Renal cortical epithelial cell (primary cell): ENCODE measurements around the gene NCK1. TPM values are rescaled to one million over a fixed set of nuclear protein-coding genes. Genes with fewer than 3 reads are reported as not detected.
A peak's percentile ranks its signal among the peaks of the same experiment; 100 is the strongest.
"Not testable (repeated sequence)": the region's sequence is repeated elsewhere in the genome, so short reads cannot be mapped to it uniquely, and the experiment has no call there.

Experiments used
- DNase-seq: peaks from one replicate; pipeline ENCODE4 v3.0.0-alpha.2; 2011; ENCODE audit warnings: low read depth
- total RNA-seq: library from RNA; depleted of rRNA; stranded (reverse); fragments of >200 nt; gene quantifications from 2 replicates; pipeline ENCODE4 v1.2.3, GENCODE V29; 2014

NCK1 gene
- total RNA-seq, 1 donor from 2014 or later, result 58.6 TPM

DNA sequence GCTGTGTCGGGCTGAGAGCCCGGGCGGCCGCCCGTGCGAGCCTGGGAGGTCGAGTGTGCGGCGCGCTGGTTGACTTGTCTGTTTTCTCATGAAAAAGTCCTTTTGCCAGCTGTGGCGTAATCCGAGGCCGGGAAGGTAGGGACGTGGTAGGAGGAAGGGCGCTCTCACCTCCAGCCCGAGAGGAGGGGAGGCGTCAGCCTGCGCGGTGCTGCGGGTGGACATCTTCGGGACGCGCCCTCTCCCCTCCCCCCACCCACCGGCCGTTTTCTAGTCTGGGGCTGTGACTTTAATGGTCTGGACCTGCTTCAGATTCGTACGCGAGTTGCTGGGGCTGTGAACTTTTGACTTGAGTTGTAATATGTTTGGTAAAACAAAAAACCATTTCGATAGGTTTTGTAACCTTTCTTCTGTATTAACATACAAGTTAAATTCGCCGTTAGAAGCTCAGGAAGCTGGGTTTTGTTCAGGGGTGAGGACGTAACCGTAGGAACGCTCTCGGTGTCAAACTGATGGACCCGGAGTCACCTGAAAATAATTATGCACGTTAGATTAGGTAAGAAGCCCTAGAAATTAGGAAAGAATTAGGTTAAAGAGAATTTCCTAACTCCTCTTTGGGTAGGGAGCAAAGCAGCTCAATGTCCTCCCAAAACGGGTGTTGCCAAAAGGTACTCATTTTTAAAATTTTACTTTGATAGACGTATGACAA, 762 bp downstream of the NCK1 start:
- peak; percentile 62 for DNase-seq

DNA sequence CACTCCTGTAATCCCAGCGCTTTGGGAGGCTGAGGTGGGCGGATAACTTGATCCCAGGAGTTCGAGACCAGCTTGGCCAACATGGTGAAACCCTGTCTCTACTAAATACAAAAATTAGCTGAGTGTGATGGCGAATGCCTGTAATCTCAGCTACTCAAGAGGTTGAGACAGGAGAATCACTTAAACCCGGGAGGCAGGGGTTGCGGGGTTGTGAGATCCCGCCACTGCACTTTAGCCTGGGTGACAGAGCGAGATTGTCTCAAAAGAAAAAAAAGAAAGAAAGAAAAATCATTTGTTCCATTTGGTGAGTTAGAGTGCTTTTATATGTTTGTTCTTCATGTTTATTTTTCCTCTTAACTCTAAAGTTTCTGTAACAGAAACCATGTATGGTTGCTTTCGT, 7.3 kb downstream of the NCK1 start:
- DNase-seq, result no peak

DNA sequence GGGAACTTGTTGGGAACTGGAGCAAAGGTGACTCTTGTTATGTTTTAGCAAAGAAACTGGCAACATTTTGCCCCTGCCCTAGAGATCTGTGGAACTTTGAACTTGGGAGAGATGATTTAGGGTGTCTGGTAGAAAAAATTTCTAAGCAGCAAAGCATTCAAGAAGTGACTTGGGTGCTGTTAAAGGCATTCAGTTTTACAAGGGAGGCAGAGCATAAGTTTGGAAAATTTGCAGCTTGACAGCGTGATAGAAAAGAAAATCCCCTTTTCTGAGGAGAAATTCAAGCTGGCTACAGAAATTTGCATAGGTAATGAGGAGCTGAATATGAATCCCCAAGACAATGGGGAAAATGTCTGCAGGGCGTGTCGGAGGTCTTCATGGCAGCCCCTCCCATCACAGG, 10.2 kb downstream of the NCK1 start:
- not testable (repeated sequence) for DNase-seq

DNA sequence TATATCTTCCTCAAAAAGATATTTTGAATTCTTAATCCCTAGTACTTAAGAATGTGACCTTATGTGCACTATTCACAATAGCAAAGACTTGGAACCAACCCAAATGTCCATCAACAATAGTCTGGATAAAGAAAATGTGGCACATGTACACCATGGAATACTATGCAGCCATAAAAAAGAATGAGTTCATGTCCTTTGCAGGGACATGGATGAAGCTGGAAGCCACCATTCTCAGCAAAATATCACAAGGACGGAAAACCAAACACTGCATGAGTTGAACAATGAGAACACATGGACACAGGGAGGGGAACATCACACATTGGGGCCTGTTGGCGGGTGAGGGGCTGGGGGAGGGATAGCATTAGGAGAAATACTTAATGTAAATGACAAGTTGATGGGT, 17.5 kb downstream of the NCK1 start:
- DNase-seq, result not testable (repeated sequence)

DNA sequence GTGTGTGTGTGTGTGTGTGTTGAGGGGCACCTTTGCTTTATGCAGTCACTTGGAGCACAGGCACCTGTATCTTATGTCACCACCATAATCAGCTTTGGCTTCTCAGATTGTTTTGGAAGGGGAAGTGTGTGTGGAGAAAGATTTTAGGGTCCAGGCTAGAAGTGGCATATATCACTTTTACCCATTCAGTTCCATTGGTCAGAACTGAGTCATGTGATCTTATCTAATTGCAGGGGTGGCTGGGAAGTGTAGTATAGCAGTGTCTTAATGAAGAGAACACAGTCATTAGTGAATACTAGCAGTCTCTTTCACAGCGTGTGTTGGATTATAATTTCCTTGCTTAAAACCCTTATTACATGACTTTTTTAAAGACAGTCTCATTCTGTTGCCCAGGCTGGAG, 20.6 kb downstream of the NCK1 start:
- DNase-seq, result no peak

DNA sequence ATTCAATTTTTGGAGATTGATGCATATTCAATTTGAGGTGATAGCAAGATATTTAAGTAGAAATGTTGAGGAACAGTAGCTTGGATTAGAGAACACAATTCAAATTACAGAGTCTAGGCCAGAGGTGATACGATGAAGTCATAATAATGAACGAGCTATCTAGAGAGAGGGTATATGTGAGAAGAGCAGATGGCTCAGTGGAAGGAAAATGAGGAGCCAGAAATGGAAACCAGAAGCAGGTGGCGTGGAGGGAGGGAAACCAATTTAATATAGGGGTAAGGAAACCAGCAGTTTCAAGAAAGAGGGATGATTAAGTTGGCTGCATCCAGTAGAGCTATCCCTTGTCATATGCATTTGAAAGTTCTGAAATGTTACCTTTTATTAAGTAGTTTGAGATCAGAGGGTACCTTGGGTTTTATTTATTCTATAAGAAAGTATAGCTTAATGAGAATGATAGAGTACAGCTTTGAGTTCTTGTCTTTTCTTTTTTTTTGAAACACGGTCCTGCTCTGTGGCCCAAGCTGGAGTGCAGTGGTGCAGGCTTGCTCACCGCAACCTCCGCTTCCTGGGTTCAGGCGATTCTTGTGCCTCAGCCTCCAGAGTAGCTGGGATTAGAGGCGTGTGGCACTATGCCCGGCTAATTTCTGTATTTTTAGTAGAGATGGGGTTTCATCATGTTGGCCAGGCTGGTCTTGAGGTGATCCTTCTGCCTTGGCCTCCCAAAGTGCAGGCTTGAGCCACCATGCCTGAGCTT, 22.1 kb downstream of the NCK1 start:
- DNase-seq, result no peak

DNA sequence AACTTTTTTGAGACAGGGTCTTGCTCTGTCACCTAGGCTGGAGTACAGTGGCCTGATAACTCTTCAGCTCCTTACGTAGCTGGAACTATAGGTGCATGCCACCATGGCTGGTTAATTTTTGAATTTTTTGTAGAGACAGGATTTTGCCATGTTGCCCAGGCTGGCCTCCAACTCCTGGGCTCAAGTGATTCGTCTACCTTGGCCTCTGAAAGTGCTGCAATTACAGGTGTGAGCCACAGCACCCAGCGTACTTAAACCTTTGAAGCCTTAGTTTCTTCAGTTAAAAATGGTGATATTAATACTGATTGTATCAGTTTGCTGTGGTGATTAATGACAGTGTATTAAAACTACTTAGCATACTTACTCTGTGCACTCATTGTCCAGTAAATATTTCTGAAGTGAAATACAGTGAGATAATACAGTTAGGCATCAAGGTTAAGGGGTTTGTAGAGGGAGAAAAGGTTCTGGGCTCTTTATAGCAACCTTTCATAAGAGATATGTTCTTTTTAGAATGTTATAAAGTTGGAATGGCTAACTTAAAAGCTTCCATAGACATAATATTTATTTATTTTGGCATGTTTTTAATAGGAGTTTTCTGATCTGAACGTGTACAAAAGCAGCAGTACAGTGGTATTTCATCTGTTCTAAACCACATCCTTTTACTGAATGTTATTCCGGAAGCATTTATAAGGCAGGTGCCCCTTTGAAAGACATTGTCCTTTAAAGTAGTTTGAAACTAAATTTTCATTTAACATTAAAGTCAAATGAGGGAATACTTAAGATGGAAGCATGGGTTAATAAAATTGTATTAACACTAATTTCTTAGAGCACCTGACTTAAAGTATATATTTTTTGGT, 23.6 kb downstream of the NCK1 start:
- no peak for DNase-seq

DNA sequence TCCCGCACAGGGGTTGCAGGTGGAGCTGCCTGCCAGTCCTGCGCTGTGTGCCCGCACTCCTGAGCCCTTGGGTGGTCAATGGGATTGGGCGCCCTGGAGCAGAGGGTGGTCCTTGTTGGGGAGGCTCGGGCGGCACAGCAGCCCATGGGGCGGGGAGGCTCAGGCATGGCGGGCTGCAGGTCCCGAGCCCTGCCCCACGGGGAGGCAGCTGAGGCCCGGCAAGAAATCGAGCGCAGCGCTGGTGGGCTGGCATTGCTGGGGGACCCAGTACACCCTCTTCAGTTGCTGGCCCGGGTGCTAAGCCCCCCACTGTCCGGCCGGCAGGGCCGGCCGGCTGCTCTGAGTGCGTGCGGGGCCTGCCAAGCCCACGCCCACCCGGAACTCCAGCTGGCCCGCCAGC, 27.9 kb downstream of the NCK1 start:
- DNase-seq, result no peak

DNA sequence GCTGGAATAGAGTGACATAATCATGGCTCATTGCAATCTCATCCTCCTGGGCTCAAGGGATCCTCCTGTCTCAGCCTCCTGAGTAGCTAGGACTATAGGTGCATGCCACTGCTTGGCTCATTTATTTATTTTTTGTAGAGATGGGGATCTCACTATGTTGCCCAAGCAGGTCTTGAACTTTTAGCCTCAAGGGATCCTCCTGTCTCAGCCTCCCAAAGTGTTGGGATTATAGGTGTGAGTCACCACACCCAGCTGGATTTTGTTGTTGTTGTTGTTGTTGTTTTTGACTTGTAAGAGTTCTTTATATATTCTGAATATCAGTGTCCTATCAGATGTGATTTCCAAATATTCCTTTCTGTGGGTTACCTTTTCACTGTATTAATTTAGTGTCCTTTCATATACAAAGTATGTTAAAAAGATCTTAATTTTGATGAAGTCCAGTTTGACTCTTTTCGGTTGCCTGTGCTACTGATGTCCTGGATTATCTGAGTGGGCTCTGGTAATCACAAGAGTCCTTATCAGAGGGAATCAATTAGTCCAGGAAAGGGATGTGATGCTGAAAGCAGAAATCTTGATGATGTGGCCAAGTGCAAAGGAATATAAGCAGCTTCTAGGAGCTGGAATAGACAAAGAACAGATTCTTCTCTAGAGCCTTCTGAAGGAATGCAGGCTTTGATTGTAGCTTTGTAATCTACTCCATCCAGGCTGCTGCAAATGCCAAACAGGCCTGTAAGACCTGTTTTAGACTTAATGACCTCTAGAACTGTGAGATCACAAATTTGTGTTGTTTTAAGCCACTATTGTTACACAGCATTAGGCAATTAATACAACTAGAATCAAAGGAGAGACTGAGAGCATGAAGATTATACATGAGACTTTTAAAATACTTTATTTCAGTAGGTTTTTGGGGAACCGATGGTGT, 30.2 kb downstream of the NCK1 start:
- DNase-seq, result no peak

DNA sequence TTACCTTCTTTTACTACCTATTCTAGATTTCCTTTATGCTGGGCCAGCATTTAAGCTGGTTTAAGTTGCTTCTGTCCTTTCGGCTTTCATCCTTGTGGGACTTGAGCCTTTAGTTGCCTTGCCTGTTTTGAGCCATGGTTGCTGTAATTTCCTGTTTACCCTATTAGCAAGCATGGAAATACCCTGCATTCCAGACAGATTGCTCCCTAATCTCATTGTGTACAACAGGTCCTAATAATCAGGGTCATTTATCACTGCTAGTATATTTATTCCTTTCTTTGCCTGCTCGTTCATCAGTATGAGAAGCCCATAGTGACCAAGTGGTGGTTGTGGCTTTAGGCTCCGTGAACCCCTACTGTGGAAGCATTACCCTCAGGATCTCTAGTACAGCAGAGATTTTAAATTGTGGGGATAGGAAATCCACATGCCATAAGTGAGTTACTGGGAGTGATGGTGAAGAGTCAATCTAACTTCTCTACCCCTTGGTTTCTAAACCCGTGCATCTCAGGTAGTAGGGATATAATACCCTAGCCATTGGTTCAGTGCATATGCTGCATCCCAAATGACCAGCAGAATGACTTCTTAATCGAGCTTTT, 31.9 kb downstream of the NCK1 start:
- peak; percentile 89 for DNase-seq

DNA sequence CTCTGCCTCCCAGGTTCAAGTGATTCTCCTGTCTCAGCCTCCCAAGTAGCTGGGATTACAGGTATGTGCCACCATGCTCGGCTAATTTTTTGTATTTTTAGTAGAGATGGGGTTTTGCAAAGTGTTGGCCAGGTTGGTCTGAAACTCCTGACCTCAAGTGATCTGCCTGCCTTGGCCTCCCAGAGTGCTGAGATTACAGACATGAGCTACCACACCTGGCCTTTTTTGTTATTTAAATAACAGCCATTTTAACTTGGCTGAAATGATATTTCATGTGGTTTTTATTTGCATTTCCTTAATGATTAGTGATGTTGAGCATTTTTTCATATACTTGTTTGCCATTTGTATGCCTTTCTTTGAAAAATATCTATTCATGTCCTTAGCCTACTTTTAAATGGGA, 35.2 kb downstream of the NCK1 start:
- not testable (repeated sequence) for DNase-seq

DNA sequence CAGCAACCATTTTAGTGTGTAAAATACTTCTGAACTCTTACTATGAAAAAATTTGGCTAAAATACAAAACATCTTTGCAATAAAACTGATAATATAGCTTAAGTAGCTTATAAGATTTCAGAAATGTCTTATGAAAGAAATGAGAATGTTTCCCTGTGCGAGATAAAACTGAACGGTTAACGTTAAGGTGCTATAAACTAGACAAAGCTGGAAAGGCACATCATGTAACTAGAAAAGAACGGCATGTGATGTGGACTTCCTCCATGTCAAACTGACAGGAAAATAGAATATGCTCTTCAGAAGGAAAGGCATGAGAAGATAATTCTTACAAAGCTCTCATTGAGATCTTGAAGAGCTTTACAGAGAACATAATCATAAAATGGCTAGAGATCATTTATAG, 36.5 kb downstream of the NCK1 start:
- no peak for DNase-seq

DNA sequence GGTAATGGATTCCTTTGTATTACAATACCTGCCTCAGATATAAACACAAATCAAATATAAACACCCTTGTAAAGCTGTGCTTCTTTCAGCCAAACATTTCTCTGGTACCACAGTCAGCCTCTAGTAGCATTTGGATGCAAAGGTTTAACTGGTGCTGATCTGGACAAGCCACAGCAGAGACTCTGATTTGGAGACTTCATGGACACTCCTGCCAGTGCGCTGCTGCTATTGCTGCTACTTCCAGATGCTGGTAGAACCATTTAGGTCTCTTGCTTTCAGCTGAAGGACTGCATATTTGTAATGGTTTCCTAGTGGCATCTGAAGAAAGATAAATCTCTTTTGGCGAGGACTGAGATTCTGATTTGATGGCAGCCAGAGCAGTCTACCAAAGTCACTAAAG, 36.9 kb downstream of the NCK1 start:
- no peak for DNase-seq

DNA sequence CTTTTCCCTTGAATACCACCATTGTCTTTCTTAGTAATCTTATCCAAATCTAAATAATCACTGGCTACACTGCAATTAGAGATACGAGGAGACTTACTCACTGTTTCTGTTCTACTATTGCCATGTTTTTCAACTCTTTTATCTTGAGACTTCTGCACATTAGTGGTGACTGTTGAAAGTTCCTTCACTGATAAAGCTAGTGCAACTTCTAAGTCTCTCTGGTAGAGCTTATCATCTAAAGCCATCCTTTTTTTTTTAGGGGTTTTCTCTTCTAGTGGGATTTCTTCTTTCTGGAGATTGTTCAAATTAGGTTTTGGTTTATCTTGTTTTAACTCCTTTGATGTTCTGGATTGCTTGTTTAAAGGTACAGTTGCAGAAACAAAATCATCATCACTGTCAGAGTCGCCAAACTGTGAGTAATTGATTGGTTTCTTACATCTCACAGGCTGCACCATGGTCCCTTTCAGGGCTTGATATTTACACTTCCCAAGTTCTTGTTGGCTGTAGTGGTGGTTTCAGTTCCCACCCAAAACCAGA, 37.7 kb downstream of the NCK1 start:
- DNase-seq, result no peak

DNA sequence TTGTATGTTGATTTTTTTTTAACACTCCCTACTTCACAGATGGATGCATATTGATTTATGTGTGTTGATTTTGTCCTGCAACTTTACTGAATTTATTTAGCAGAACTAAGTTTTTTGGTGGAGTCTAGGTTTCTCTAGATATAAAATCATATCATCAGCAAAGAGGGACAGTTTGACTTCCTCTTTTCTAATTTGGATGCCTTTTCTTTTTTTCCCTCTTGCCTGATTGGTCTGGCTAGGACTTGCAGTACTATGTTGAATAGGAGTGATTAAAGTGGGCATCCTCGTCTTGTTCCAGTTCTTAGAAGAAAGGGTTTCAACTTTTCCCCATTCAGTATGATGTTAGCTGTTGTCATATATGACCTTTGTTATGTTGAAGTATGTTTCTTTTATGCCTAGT, 38.7 kb downstream of the NCK1 start:
- not testable (repeated sequence) for DNase-seq

DNA sequence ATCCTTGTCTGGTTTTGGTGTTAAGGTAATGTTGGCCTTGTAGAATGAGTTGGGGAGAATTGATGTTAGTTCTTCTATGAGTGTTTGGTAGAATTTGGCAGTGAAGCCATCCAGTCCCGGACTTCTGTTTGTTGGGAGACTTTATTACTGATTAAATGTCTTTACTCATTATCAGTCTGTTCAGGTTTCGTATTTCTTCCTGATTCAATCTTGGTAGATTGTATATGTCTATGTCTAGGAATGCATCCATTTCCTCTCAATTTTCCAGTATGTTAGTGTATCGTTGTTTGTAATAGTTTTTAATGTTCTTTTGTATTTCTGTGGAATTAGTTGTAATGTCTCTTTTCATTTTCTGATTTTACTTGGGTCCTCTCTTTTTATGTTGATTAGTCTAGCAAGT, 39.4 kb downstream of the NCK1 start:
- DNase-seq, result no peak

DNA sequence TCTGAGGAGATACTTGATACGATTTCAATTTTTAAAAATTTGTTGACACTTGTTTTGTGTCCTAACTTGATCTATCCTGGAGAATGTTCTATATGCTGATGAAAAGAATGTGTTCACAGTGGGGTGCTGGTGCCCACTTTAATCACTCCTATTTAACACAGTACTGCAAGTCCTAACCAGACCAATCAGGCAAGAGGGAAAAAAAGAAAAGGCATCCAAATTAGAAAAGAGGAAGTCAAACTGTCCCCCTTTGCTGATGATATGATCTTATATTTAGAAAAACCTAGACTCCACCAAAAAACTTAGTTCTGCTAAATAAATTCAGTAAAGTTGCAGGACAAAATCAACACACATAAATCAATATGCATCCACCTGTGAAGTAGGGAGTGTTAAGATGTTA, 40.5 kb downstream of the NCK1 start:
- not testable (repeated sequence) for DNase-seq

DNA sequence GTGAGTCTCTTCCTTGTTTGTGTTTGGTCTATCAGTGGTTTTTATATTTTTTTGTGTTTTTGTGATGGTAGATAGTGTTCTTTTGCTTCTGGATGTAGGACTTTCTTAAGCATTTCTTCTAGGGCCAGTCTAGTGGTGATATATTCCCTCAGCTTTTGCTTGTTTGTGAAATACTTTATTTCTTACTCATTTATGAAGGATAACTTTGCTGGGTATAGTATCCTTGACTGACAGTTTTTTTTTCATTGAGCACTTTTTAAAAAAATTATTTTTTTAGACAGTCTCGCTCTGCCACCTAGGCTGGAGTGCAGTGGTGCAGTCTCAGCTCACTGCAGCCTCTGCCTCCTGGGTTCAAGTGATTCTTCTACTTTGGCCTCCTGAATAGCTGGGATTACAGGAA, 41.9 kb downstream of the NCK1 start:
- no peak for DNase-seq

DNA sequence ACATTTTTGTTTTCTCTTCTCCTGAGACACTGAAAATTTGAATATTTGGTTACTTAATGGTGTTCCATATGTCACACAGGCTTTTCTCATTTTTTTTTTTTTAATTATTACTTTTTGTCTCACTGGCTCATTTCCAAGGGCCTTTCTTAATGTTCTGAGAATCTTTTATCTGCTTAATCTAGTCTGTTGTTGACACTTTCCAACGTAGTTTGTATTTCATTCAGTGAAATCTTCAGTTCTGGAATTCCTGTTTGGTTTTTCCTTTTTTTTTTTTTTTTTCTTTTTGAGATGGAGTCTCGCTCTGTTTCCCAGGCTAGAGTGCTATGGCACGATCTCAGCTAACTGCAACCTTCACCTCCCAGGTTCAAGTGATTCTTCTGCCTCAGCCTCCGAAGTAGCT, 42.7 kb downstream of the NCK1 start:
- no peak for DNase-seq

DNA sequence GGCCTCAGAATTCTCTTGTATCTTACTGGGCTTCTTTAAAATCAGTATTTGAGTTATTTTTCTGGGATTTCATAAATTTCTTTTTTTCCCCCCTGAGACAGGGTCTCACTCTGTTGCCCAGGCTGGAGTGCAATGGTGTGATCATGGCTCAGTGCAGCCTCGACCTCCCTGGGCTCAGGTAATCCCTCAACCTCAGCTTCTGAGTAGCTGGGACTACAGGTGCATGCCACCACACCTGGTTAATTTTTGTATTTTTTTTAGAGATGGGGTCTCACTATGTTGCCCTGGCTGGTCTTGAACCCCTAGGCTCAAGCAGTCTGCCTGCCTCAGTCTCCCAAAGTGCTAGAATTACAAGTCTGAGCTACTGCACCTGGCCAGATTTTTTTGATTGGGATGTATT, 43.5 kb downstream of the NCK1 start:
- no peak for DNase-seq

DNA sequence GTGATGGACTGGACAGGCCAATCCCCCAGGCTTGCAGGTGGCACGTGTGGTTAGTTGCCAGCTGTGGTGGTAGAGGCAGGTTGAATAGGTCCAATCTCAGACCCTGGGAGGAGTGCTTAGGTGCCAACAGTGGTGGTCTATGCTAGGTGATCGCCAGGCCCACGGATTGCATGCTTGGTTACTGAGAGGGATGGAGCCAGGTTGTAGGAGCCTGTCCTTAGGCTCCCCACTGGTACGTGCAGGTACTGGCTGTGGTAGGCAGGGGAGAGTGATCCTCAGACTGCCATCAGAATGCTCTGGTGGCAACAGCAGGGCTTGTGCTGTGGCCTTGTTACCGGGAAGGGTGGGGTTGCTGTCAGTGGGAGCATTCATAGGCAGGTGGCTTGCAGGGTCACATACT, 44.7 kb downstream of the NCK1 start:
- no peak for DNase-seq
